Sigmoid colon (tissue), 7 donors: ENCODE data around the gene BUD13. TPM values are rescaled to one million over a fixed set of nuclear protein-coding genes. Genes with fewer than 3 reads are reported as not detected.

Experiments
- DNase-seq: peaks from one replicate; pipeline ENCODE4 v3.0.0-alpha.2; 2019
- H3K27ac ChIP-seq, 4 donors: fragments of 200-600 bp; sonication (generic); one replicate each; pipeline ENCODE4 v1.5.1; 2016 to 2019; ENCODE audit warnings: mild to moderate bottlenecking in 1 of 4
- H3K27me3 ChIP-seq, 3 donors: fragments of 200-600 bp; sonication (generic); one replicate each; pipeline ENCODE4 v1.5.1; 2019; ENCODE audit warnings: mild to moderate bottlenecking in 1 of 3
- H3K36me3 ChIP-seq, 4 donors: fragments of 200-600 bp; sonication (generic); one replicate each; pipeline ENCODE4 v1.5.1; 2016 to 2019
- H3K4me1 ChIP-seq, 4 donors: fragments of 200-600 bp; sonication (generic); one replicate each; pipeline ENCODE4 v1.5.1; 2017 to 2019
- H3K4me3 ChIP-seq, 4 donors: fragments of 200-600 bp; sonication (generic); one replicate each; pipeline ENCODE4 v1.5.1; 2017 to 2019; ENCODE audit warnings: mild to moderate bottlenecking in 2 of 4, moderate library complexity in 1 of 4
- H3K9me3 ChIP-seq, 4 donors: fragments of 200-600 bp in 3 of 4; sonication (generic) in 3 of 4; one replicate each; pipeline versions ENCODE4 v1.5.1 to v1.6.1; 2013 to 2019
- CTCF ChIP-seq, 4 experiments: fragments of 450-650 bp in 3 of 4; fragments of 200-600 bp in 1 of 4; IDR thresholded peaks; one replicate each; pipeline ENCODE4 v1.5.1; 2016 to 2019; ENCODE audit warnings: antibody characterized with exemption in 4 of 4, mild to moderate bottlenecking in 3 of 4, moderate library complexity in 2 of 4
- EP300 ChIP-seq, 4 donors: sonication (generic); formaldehyde crosslinking; IDR thresholded peaks; one replicate each; pipeline ENCODE4 v1.6.1; 2017; ENCODE audit warnings: antibody characterized with exemption in 4 of 4
- POLR2A ChIP-seq, 2 donors: fragments of 450-650 bp; IDR thresholded peaks; one replicate each; pipeline ENCODE4 v1.6.1; 2016; ENCODE audit warnings: antibody characterized with exemption in 2 of 2, mild to moderate bottlenecking in 2 of 2, moderate library complexity in 2 of 2
- POLR2AphosphoS5 ChIP-seq, 4 donors: sonication (generic); formaldehyde crosslinking; IDR thresholded peaks; one replicate each; pipeline ENCODE4 v1.6.1; 2017; ENCODE audit warnings: antibody characterized with exemption in 4 of 4
- WGBS, 2 donors: extraction: QIAGEN DNeasy Blood & Tissue Kit; methylation state at CpG; one replicate each; pipeline ENCODE4 v1.1.7; 2013; 5-methylcytosine and 5-hydroxymethylcytosine counted together
- intact Hi-C: fragments of 100-400 bp; cut with DNase I; formaldehyde crosslinking; loops from one replicate; pipeline ENCODE4 v1.15.1; 2023
- polyA plus RNA-seq, 3 donors: library from polyadenylated mRNA; stranded (reverse); fragments of 200-250 nt; gene quantifications; one replicate each; pipeline ENCODE4 v1.2.3, GENCODE V29; 2013
- total RNA-seq, 4 donors: library from RNA; depleted of rRNA; stranded (reverse); fragments of >200 nt; gene quantifications; one replicate each; pipeline ENCODE4 v1.1.0, GENCODE V29; 2016
- donor health status: healthy with polysubstance abuse.
- donor health status: Bipolar disorder and iron deficiency.
- donor health status: healthy.

The BUD13 gene
- total and polyA plus RNA-seq, 7 donors = 12.2 to 19.9 (median 16.8) TPM

DNA sequence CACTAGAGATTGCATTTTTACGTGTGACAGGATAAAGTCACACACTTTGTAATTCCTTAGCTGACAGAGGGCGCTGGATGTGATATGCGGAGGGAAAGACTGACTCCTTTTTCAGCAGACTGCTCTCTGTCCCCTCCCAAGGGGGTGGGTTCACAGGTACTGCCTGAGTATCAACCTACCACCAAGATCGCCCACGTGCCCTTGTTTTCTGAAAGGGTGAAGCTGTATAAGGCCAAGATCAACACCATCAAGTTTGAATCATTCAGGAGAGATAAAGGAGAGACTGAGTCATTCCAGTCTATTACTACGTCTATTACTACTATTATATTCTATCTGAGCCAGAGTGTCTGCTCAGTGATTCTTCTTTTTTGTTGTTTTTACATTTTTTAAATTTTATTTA, 30.7 kb downstream of the BUD13 start:
- no peaks in the 10 kb centered on the region for H3K27me3 ChIP-seq
- H3K4me1 ChIP-seq = no peaks in the 10 kb centered on the region
- TF ChIP-seq CTCF (IDR thresholded peaks at IDR 0.05) = no peak
- TF ChIP-seq POLR2AphosphoS5 (IDR thresholded peaks at IDR 0.05) = no peak
- TF ChIP-seq POLR2A (IDR thresholded peaks at IDR 0.05) = no peak
- TF ChIP-seq EP300 (IDR thresholded peaks at IDR 0.05) = no peak
- WGBS, 2 donors = 90 to 93% methylated on average over 6 of the region's 6 CpGs
- H3K36me3 ChIP-seq = peaks cover 0 to 19% (median 3%) of the 10 kb centered on the region in 4 donors
- H3K4me3 ChIP-seq = no peak overlapping the region
- no peak for DNase-seq
- intact Hi-C loops = no loop called here
- no peaks in the 10 kb centered on the region for H3K9me3 ChIP-seq
- no peak overlapping the region for H3K27ac ChIP-seq

DNA sequence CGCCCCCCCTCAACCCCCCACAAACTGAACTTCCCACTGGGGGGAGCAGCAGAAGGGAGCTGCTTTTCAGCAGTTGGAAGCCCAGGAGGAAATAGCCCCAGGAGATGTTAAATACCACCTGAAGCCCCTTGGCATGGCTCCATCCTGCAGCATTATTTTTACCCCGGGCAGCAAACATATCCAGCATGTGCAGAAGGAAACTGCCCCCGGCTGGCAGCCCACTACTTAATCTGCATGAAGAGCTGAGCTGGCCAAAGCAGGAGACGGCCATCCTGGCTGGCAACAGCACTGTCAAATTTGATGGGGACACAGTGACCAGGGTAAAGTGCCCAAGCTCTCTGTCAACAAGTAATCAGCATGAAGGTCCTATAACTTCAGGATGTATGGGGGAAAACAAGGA, 32.0 kb downstream of the BUD13 start:
- TF ChIP-seq POLR2AphosphoS5 (IDR thresholded peaks at IDR 0.05) = no peak
- no peak for TF ChIP-seq CTCF (IDR thresholded peaks at IDR 0.05)
- no peak for TF ChIP-seq POLR2A (IDR thresholded peaks at IDR 0.05)
- no peak for TF ChIP-seq EP300 (IDR thresholded peaks at IDR 0.05)
- peaks cover 0 to 5% (median 0%) of the 10 kb centered on the region in 4 donors for H3K36me3 ChIP-seq
- no peaks in the 10 kb centered on the region for H3K27me3 ChIP-seq
- no peak overlapping the region for H3K27ac ChIP-seq
- DNase-seq = no peak
- H3K4me3 ChIP-seq = no peak overlapping the region
- no peaks in the 10 kb centered on the region for H3K4me1 ChIP-seq
- intact Hi-C loops = no loop called here
- H3K9me3 ChIP-seq = no peaks in the 10 kb centered on the region
- WGBS, 2 donors = 67 to 88% methylated on average over 4 of the region's 4 CpGs

GRCh38 chr11:116738975-116739374, 33.8 kb downstream of the BUD13 start:
- intact Hi-C loops = no loop called here
- Histone ChIP-seq H3K4me3 (no peak overlapping the region), H3K27ac (no peak overlapping the region), H3K27me3 (no peaks in the 10 kb centered on the region), H3K4me1 (no peaks in the 10 kb centered on the region), H3K36me3 (no peaks in the 10 kb centered on the region), H3K9me3 (no peaks in the 10 kb centered on the region)
- TF ChIP-seq EP300 (IDR thresholded peaks at IDR 0.05) (no peak), POLR2A (IDR thresholded peaks at IDR 0.05) (no peak), CTCF (IDR thresholded peaks at IDR 0.05) (no peak), POLR2AphosphoS5 (IDR thresholded peaks at IDR 0.05) (no peak)
- WGBS, 2 donors = 76 to 84% methylated on average over 2 of the region's 2 CpGs
- no peak for DNase-seq

GRCh38 chr11:116736763-116737162, 36.0 kb downstream of the BUD13 start:
- WGBS, 2 donors = 92 to 93% methylated on average over 3 of the region's 3 CpGs
- H3K36me3 ChIP-seq = no peaks in the 10 kb centered on the region
- H3K27ac ChIP-seq = no peak overlapping the region
- intact Hi-C loops = no loop called here
- no peaks in the 10 kb centered on the region for H3K4me1 ChIP-seq
- no peaks in the 10 kb centered on the region for H3K9me3 ChIP-seq
- no peak for DNase-seq
- H3K4me3 ChIP-seq = no peak overlapping the region
- H3K27me3 ChIP-seq = peaks cover 0 to 6% (median 0%) of the 10 kb centered on the region in 3 donors
- TF ChIP-seq POLR2AphosphoS5 (IDR thresholded peaks at IDR 0.05) (no peak), POLR2A (IDR thresholded peaks at IDR 0.05) (no peak), EP300 (IDR thresholded peaks at IDR 0.05) (no peak), CTCF (IDR thresholded peaks at IDR 0.05) (no peak)

DNA sequence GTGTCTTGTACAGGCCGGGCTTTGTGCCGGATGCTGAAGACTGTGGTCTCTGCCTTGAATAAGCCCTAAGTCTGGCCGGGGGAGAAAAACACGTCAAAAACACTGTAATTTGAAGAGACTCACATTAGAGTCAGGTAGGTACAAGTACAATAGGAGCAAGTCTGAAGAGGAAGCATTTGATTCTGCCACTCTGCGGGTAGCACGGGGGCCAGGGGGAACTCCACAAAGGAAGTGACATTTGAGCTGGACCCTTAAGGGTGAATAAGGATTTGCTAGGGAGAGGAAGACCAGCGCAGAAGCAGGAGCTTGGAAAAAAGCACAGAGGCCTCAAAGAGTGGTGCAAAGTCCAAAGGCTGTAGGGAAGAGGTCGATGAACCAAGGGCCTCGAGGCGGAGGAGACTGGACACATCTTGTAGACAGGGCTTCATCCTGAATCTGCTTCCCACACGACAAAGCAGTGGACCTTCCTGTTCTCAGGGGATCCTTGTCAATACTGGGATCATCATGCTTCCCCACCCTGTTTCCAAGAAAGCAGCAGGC, 38.7 kb downstream of the BUD13 start:
- H3K27ac ChIP-seq = no peak overlapping the region
- no peaks in the 10 kb centered on the region for H3K36me3 ChIP-seq
- no peaks in the 10 kb centered on the region for H3K9me3 ChIP-seq
- intact Hi-C loops = no loop called here
- peaks cover 0 to 30% (median 6%) of the 10 kb centered on the region in 3 donors for H3K27me3 ChIP-seq
- H3K4me3 ChIP-seq = no peak overlapping the region
- DNase-seq = no peak
- H3K4me1 ChIP-seq = no peaks in the 10 kb centered on the region
- no peak for TF ChIP-seq CTCF (IDR thresholded peaks at IDR 0.05)
- TF ChIP-seq POLR2AphosphoS5 (IDR thresholded peaks at IDR 0.05) = no peak
- TF ChIP-seq POLR2A (IDR thresholded peaks at IDR 0.05) = no peak
- TF ChIP-seq EP300 (IDR thresholded peaks at IDR 0.05) = no peak
- WGBS, 2 donors = 64 to 74% methylated on average over 11 of the region's 11 CpGs
